GM12875 (cell line): Measurements from ENCODE around the gene GRAMD1B.

Experiments
- H3K4me3 ChIP-seq: one replicate; pipeline ENCODE4 v1.5.1; 2011; ENCODE audit warnings: low read depth, low read length, control low read depth
- CTCF ChIP-seq: IDR thresholded peaks from 2 replicates; pipeline ENCODE4 v1.5.1; 2011; ENCODE audit warnings: low read depth, mild to moderate bottlenecking, control low read depth, inconsistent platforms, low read length, moderate library complexity, borderline replicate concordance; ENCODE audit not compliant: insufficient read depth

GRAMD1B gene

DNA sequence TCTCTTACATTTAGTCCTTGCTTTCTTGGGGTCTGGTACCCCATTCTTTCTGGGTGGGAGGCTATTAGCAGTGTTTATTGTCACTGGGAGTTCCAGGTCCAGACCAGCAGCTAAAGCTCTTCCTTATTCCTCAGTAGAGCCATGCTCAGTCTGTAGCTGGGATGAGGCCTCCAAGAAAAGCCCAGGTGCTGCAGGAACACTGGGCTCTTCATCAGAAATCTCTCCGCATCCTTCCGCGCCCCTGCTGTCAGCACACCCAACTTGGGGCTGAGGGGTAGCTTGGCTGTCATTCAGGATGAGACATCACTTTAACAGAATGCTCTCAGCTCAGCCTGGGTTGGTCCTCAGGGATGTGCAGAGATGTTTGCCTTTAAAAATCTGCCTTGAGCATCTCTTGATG, 97.5 kb downstream of the GRAMD1B start:
- TF ChIP-seq CTCF, result no peak
- no peak overlapping the region for H3K4me3 ChIP-seq

GRCh38 chr11:123527947-123528346, 97.9 kb downstream of the GRAMD1B start:
- no peak for TF ChIP-seq CTCF
- no peak overlapping the region for H3K4me3 ChIP-seq

GRCh38 chr11:123531325-123531724, 101.3 kb downstream of the GRAMD1B start:
- no peak for TF ChIP-seq CTCF
- no peak overlapping the region for H3K4me3 ChIP-seq

GRCh38 chr11:123532131-123532530, 102.1 kb downstream of the GRAMD1B start:
- no peak for TF ChIP-seq CTCF
- no peak overlapping the region for H3K4me3 ChIP-seq

DNA sequence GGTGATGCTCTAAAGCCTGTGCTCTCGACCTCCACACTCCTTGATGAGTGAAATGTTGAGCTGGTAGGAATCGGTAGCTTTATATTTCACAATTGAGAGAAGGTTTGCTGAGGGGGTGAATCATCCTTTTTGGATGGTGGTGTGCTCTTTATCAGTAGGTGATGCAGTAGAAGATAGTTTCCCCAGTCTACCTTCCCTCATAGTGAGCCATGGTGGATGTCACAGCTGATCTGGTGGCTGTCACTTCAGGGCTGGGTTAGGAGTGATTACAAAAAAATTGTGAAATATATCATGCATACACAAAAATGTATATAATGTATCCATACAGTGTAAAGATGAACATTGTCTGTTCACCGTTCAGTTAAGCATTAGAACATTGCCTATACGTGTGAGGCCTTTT, 105.3 kb downstream of the GRAMD1B start:
- no peak for TF ChIP-seq CTCF
- no peak overlapping the region for H3K4me3 ChIP-seq

- no peak overlapping the region for H3K4me3 ChIP-seq
- no peak for TF ChIP-seq CTCF
These were observed 106.8 kb downstream of the GRAMD1B start for GRCh38 chr11:123536690-123537437.

DNA sequence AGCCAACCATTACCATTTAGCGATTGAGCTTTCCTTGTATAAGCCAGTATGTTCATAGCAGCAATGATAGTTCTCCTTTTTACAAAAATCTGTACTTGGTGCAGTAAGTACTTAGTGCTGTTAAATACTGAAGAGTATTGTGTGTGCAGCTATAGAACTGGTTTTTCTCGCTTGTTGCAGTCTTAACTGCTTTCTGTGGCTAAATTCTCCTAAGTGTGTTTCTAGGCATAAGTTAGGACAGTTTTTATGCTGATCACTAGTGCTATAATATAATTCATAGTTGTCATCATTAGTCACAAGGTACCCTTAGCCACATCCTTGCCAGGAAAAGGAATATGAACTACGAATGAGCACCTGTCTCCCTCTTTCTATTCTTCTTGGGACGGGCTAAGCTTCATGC, 107.7 kb downstream of the GRAMD1B start:
- TF ChIP-seq CTCF, result no peak
- H3K4me3 ChIP-seq, result no peak overlapping the region
